H1 (cell line): ENCODE results near the gene DENND1A. TPM values are rescaled to one million over a fixed set of nuclear protein-coding genes. Genes with fewer than 3 reads are reported as not detected.

ENCODE experiments used
- CTCF ChIA-PET: fragments of 300-600 bp; sonication (Branson Sonifier 250); formaldehyde crosslinking; loops from one replicate; lab custom pipeline; 2021; ENCODE audit not compliant: partially characterized antibody; lab: Charles Lee
- POLR2A ChIA-PET: fragments of 300-600 bp; sonication (Branson Sonifier 250); formaldehyde crosslinking; loops from one replicate; lab custom pipeline; 2021; ENCODE audit warnings: inconsistent platforms; ENCODE audit not compliant: partially characterized antibody; lab: Charles Lee
- DNase-seq, 2 experiments: peaks; one replicate each; pipeline versions ENCODE4 v3.0.0 to v3.0.0-alpha.2; 2010 to 2022; ENCODE audit warnings: low spot score in 2 of 2, low read depth in 1 of 2, mixed read lengths in 1 of 2
- FAIRE-seq: peaks from 2 replicates; lab custom pipeline; 2011; peaks lifted over from hg19 to GRCh38; lab: Jason Lieb, UNC
- H2AFZ ChIP-seq: 2 replicates; pipeline ENCODE4 v1.8.1; 2012; ENCODE audit warnings: low read length, inconsistent platforms
- H2AK5ac ChIP-seq: 2 replicates; pipeline ENCODE4 v1.6.1; 2013; ENCODE audit warnings: low read depth, low read length
- H2BK120ac ChIP-seq: replicated peaks from 2 replicates; pipeline ENCODE3; 2013; ENCODE audit warnings: low read depth, low read length, inconsistent platforms
- H2BK12ac ChIP-seq: 2 replicates; pipeline ENCODE4 v1.6.1; 2013; ENCODE audit warnings: low read depth, low read length
- H2BK15ac ChIP-seq: 2 replicates; pipeline ENCODE4 v1.6.1; 2013; ENCODE audit warnings: low read length
- H2BK20ac ChIP-seq: 2 replicates; pipeline ENCODE4 v1.6.1; 2013; ENCODE audit warnings: low read length
- H2BK5ac ChIP-seq: 2 replicates; pipeline ENCODE4 v1.6.1; 2013; ENCODE audit warnings: low read depth, low read length
- H3K14ac ChIP-seq: 2 replicates; pipeline ENCODE4 v1.6.1; 2013; ENCODE audit warnings: inconsistent platforms; ENCODE audit not compliant: insufficient read length
- H3K18ac ChIP-seq: 2 replicates; pipeline ENCODE4 v1.6.1; 2013; ENCODE audit warnings: low read length; ENCODE audit errors: extremely low read depth
- H3K23ac ChIP-seq: 2 replicates; pipeline ENCODE4 v1.6.1; 2013; ENCODE audit warnings: inconsistent platforms; ENCODE audit not compliant: insufficient read length
- H3K23me2 ChIP-seq: 2 replicates; pipeline ENCODE4 v1.6.1; 2013; ENCODE audit warnings: low read depth, low read length
- H3K27ac ChIP-seq: 2 replicates; pipeline ENCODE4 v1.6.1; 2011; ENCODE audit warnings: low read depth, low read length, inconsistent platforms
- H3K27me3 ChIP-seq, 4 experiments: replicated peaks in 1 of 4; 1 replicate in 1 of 4; 2 replicates in 3 of 4; pipeline versions ENCODE4 v1.6.1 to v1.8.1; 2011 to 2013; ENCODE audit warnings: low read length in 3 of 4, mild to moderate bottlenecking in 3 of 4, inconsistent platforms in 2 of 4, mixed read lengths in 2 of 4, moderate library complexity in 1 of 4; ENCODE audit not compliant: control insufficient read depth in 3 of 4, insufficient read depth in 3 of 4; ENCODE audit errors: extremely low read depth in 1 of 4
- H3K36me3 ChIP-seq, 4 experiments: 2 replicates each; pipeline versions ENCODE4 v1.6.1 to v1.8.1; 2011 to 2013; ENCODE audit warnings: mild to moderate bottlenecking in 4 of 4, low read length in 3 of 4, moderate library complexity in 2 of 4, control low read depth in 1 of 4, inconsistent platforms in 1 of 4; ENCODE audit not compliant: insufficient read depth in 4 of 4, control insufficient read depth in 2 of 4
- H3K4ac ChIP-seq: replicated peaks from 2 replicates; pipeline ENCODE3; 2013; ENCODE audit warnings: low read length, low read depth, mixed read lengths, inconsistent platforms; ENCODE audit not compliant: insufficient read length
- H3K4me1 ChIP-seq, 4 experiments: replicated peaks in 1 of 4; 1 replicate in 1 of 4; 2 replicates in 3 of 4; pipeline versions ENCODE4 v1.6.1 to v1.8.1; 2011 to 2013; ENCODE audit warnings: low read length in 3 of 4, inconsistent platforms in 2 of 4, mixed read lengths in 1 of 4; ENCODE audit not compliant: insufficient read depth in 4 of 4, control insufficient read depth in 3 of 4
- H3K4me2 ChIP-seq, 2 experiments: 2 replicates each; pipeline versions ENCODE4 v1.6.1 to v1.8.1; 2011 to 2013; ENCODE audit warnings: low read depth in 2 of 2, low read length in 2 of 2, control low read depth in 1 of 2, inconsistent platforms in 1 of 2, mild to moderate bottlenecking in 1 of 2; ENCODE audit not compliant: insufficient read depth in 1 of 2
- H3K4me3 ChIP-seq, 4 experiments: fragments of 200-600, 300-600 bp in 1 of 4; sonication (generic), shearing (Covaris generic), sonication (Bioruptor Twin) in 1 of 4; 2 replicates each; pipeline versions ENCODE4 v1.5.1 to v1.8.1; 2011 to 2016; ENCODE audit warnings: low read length in 4 of 4, low read depth in 3 of 4, control low read depth in 2 of 4, inconsistent platforms in 2 of 4, mild to moderate bottlenecking in 2 of 4, mixed read lengths in 1 of 4, moderate library complexity in 1 of 4; ENCODE audit not compliant: insufficient read depth in 2 of 4; ENCODE audit errors: extremely low read depth in 1 of 4
- H3K56ac ChIP-seq: replicated peaks from 2 replicates; pipeline ENCODE3; 2013; ENCODE audit warnings: low read depth, mild to moderate bottlenecking, mixed read lengths, low read length, inconsistent platforms; ENCODE audit not compliant: insufficient read length
- H3K79me1 ChIP-seq: 2 replicates; pipeline ENCODE4 v1.6.1; 2013; ENCODE audit warnings: low read depth, low read length, control low read depth
- H3K79me2 ChIP-seq, 2 experiments: 2 replicates each; pipeline versions ENCODE4 v1.6.1 to v1.8.1; 2012 to 2013; ENCODE audit warnings: low read length in 2 of 2, mild to moderate bottlenecking in 2 of 2, inconsistent platforms in 1 of 2; ENCODE audit not compliant: insufficient read depth in 2 of 2, control insufficient read depth in 1 of 2
- H3K9ac ChIP-seq, 4 experiments: replicated peaks in 1 of 4; 1 replicate in 1 of 4; 2 replicates in 3 of 4; pipeline versions ENCODE4 v1.6.1 to v1.8.1; 2011 to 2013; ENCODE audit warnings: low read depth in 3 of 4, low read length in 3 of 4, control low read depth in 2 of 4, mild to moderate bottlenecking in 2 of 4, moderate library complexity in 2 of 4, inconsistent platforms in 1 of 4; ENCODE audit errors: extremely low read depth in 1 of 4
- H3K9me3 ChIP-seq, 2 experiments: 2 replicates each; pipeline versions ENCODE4 v1.6.1 to v1.8.1; 2012 to 2013; ENCODE audit warnings: mild to moderate bottlenecking in 2 of 2, moderate library complexity in 2 of 2, control low read depth in 1 of 2, inconsistent platforms in 1 of 2, low read depth in 1 of 2, low read length in 1 of 2, mixed read lengths in 1 of 2; ENCODE audit not compliant: insufficient read depth in 2 of 2
- H4K20me1 ChIP-seq, 2 experiments: replicated peaks in 1 of 2; 2 replicates each; pipeline versions ENCODE3 to v1.8.1; 2011 to 2013; ENCODE audit warnings: inconsistent platforms in 2 of 2, low read length in 2 of 2, mild to moderate bottlenecking in 1 of 2; ENCODE audit not compliant: insufficient read depth in 2 of 2, control insufficient read depth in 1 of 2
- H4K5ac ChIP-seq: 2 replicates; pipeline ENCODE4 v1.6.1; 2013; ENCODE audit warnings: low read length, low read depth, mixed read lengths, inconsistent platforms; ENCODE audit not compliant: insufficient read length
- H4K8ac ChIP-seq: 2 replicates; pipeline ENCODE4 v1.8.0; 2013; ENCODE audit warnings: mild to moderate bottlenecking, moderate library complexity, low read length, inconsistent platforms; ENCODE audit not compliant: insufficient read depth; ENCODE audit errors: extremely low read depth
- H4K91ac ChIP-seq: replicated peaks from 2 replicates; pipeline ENCODE3; 2013; ENCODE audit warnings: low read length, mixed read lengths, inconsistent platforms; ENCODE audit not compliant: insufficient read length
- GTF2F1 ChIP-seq: IDR thresholded peaks from 2 replicates; pipeline ENCODE4 v1.6.1; 2012; ENCODE audit warnings: low read depth, low read length, improper control_type of control experiment, borderline replicate concordance
- RNF2 ChIP-seq: fragments of 200-900, 300-1000 bp; sonication (generic); IDR thresholded peaks from 2 replicates; pipeline ENCODE4 v1.7.1; 2016; ENCODE audit warnings: borderline replicate concordance, low read depth, mild to moderate bottlenecking, antibody characterized with exemption, low read length; ENCODE audit not compliant: poor library complexity, severe bottlenecking; ENCODE audit errors: missing control alignments
- SIRT6 ChIP-seq: IDR thresholded peaks from one replicate; pipeline ENCODE4 v1.7.1; 2012; ENCODE audit warnings: low read length, inconsistent platforms
- SP4 ChIP-seq: IDR thresholded peaks from 2 replicates; pipeline ENCODE4 v1.6.1; 2012; ENCODE audit warnings: low read length, inconsistent platforms
- WGBS, 2 experiments: shearing (Covaris generic) in 1 of 2; methylation state at CpG; one replicate each; pipeline versions ENCODE4 v1.1.6 to v1.1.7; 2013 to 2015; ENCODE audit warnings: low lambda C conversion rate in 2 of 2, mixed read lengths in 2 of 2, inconsistent platforms in 1 of 2, low coverage in 1 of 2, missing lambda C conversion rate in 1 of 2; ENCODE audit not compliant: insufficient replicate concordance in 2 of 2, insufficient coverage in 1 of 2, insufficient read length in 1 of 2; ENCODE audit errors: extremely low coverage in 1 of 2, missing lambda C conversion rate in 1 of 2; 5-methylcytosine and 5-hydroxymethylcytosine counted together
- polyA plus RNA-seq, 7 experiments: library from polyadenylated mRNA; depleted of rRNA in 3 of 7; stranded (reverse) in 5 of 7; unstranded in 2 of 7; fragments of >200 nt in 5 of 7; fragments of 200-250 nt in 2 of 7; gene quantifications; 1 replicate in 5 of 7; 2 replicates in 1 of 7; 4 replicates in 1 of 7; pipeline versions ENCODE4 v1.2.1 to v1.2.3, GENCODE V29; 2011 to 2013; ENCODE audit warnings: missing spikeins in 2 of 7, mixed read lengths in 2 of 7
- total RNA-seq: library from RNA; stranded (reverse); fragmentation: NEBNext Ultra II Directional; extraction: Animal tissue kit (Norgen Biotek cat#: 25700); gene quantifications from 2 replicates; pipeline ENCODE4 v1.2.1, GENCODE V29; 2021

Gene DENND1A
- total and polyA plus RNA-seq, 2 of the 8 experiments (the other 6 are each of a cell fraction or from before 2014, with no cell fraction given): 24.1 to 26.4 TPM

DNA sequence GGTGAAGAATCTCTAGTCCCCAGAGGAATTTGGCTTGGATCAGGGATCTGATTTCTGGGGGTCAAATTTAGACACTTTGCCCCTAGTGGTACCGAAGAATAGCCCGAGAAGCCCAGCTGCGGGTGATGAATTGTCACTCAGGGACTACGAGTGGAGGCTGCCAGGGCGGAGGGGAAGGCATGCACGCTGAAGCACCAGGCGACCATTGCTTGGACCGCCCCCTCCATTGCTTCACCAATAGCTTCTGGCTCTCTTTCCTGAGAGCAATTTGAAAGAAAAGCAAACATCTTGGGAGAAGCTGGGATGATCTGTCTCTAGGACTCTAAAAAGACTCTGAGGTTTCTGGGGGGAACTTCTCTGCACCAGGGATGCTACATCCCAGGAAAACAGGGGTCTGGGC is 436.3 kb downstream of the DENND1A start:
- no peak overlapping the region for H3K27ac ChIP-seq
- H4K8ac ChIP-seq: no peak overlapping the region
- no peak overlapping the region for H2AFZ ChIP-seq
- no peaks in the 10 kb centered on the region; a peak in 1 of 7 replicates for H3K27me3 ChIP-seq
- H3K4me2 ChIP-seq: no peak overlapping the region
- H2AK5ac ChIP-seq: no peak overlapping the region
- POLR2A ChIA-PET: interaction anchor here (1.5 kb wide), 1 partner anchor 14 kb away, joined by 4 read pairs; no protein-coding TSS in a partner anchor
- H3K36me3 ChIP-seq: no peaks in the 10 kb centered on the region
- no peak overlapping the region for H3K4ac ChIP-seq
- H2BK12ac ChIP-seq: no peak overlapping the region
- no peaks in the 10 kb centered on the region for H3K79me1 ChIP-seq
- H3K4me1 ChIP-seq: peaks cover 2 to 6% (median 4%) of the 10 kb centered on the region in 4 experiments; a peak in 4 of 7 replicates
- no peak for DNase-seq
- H3K14ac ChIP-seq: no peak overlapping the region
- TF ChIP-seq RNF2 (no peak), GTF2F1 (no peak), SP4 (no peak), SIRT6 (no peak)
- TF ChIP-seq, all 59 proteins: peak for 0
- Histone ChIP-seq H4K20me1 (no peaks in the 10 kb centered on the region), H2BK15ac (no peak overlapping the region), H2BK20ac (no peak overlapping the region), H2BK120ac (no peak overlapping the region), H3K9ac (no peak overlapping the region), H3K9me3 (no peaks in the 10 kb centered on the region), H4K91ac (no peak overlapping the region), H3K23ac (no peak overlapping the region), H3K56ac (no peak overlapping the region), H2BK5ac (no peak overlapping the region), H4K5ac (no peak overlapping the region), H3K18ac (no peak overlapping the region), H3K23me2 (no peaks in the 10 kb centered on the region; the same call in 1 of the 2 replicates), H3K4me3 (no peak overlapping the region), H3K79me2 (no peaks in the 10 kb centered on the region)
- no peak for FAIRE-seq
- 72% methylated on average over 8 of the region's 8 CpGs; no CpG with 5 or more reads in 1 of the 2 experiments for WGBS, 2 experiments
- CTCF ChIA-PET: interaction anchor here (0.6 to 1.3 kb wide), 6 partner anchors 10 to 67 kb away, joined by 3 to 4 read pairs (median 4); no protein-coding TSS in a partner anchor
